NCI-H69 (cell line): ENCODE results near the gene HBZ.
A peak's percentile ranks its signal among the peaks of the same experiment; 100 is the strongest.
"Not testable (repeated sequence)": the region's sequence is repeated elsewhere in the genome, so short reads cannot be mapped to it uniquely, and the experiment has no call there.

Source experiments
- DNase-seq: peaks from one replicate; lab custom pipeline; 2025; lab: John Stamatoyannopoulos, UW

HBZ gene

GRCh38 chr16:152141-153128 lies at the start of gene HBZ:
Gene HBZ (plus strand): TSS chr16:152644. CDS start chr16:152910, 266 bp downstream.
- DNase-seq: no peak

GRCh38 chr16:104355-104754 lies 48.1 kb upstream of the HBZ start:
- no peak for DNase-seq

- DNase-seq: no peak
Measured at GRCh38 chr16:104928-105327, 47.5 kb upstream of the HBZ start.

GRCh38 chr16:105521-105920 lies 46.9 kb upstream of the HBZ start:
- DNase-seq: no peak

GRCh38 chr16:106623-107324 lies 45.7 kb upstream of the HBZ start:
- peak; percentile 83 for DNase-seq

GRCh38 chr16:112153-112840 lies 40.1 kb upstream of the HBZ start:
- DNase-seq: no peak

- no peak for DNase-seq
Measured at GRCh38 chr16:114327-114726, 38.1 kb upstream of the HBZ start.

GRCh38 chr16:116015-116414 lies 36.4 kb upstream of the HBZ start:
- no peak for DNase-seq

- DNase-seq: peak; percentile 94
Measured at GRCh38 chr16:117379-118365, 34.8 kb upstream of the HBZ start.

GRCh38 chr16:118857-119256 lies 33.6 kb upstream of the HBZ start:
- DNase-seq: no peak

GRCh38 chr16:119295-119694 lies 33.1 kb upstream of the HBZ start:
- no peak for DNase-seq

GRCh38 chr16:119835-120491 lies 32.5 kb upstream of the HBZ start:
- no peak for DNase-seq

GRCh38 chr16:120756-121155 lies 31.7 kb upstream of the HBZ start:
- no peak for DNase-seq

- no peak for DNase-seq
Measured at GRCh38 chr16:122361-122760, 30.1 kb upstream of the HBZ start.

- not testable (repeated sequence) for DNase-seq
Measured at GRCh38 chr16:123558-124350, 28.7 kb upstream of the HBZ start.

- no peak for DNase-seq
Measured at GRCh38 chr16:125011-125410, 27.4 kb upstream of the HBZ start.

GRCh38 chr16:129075-129474 lies 23.4 kb upstream of the HBZ start:
- DNase-seq: no peak

- no peak for DNase-seq
Measured at GRCh38 chr16:130533-131173, 21.8 kb upstream of the HBZ start.

GRCh38 chr16:132120-132519 lies 20.3 kb upstream of the HBZ start:
- DNase-seq: no peak
